Measurements from ENCODE around the gene NR5A2.

Gene NR5A2

GRCh38 chr1:200128944-200129879 is 101.7 kb downstream of the NR5A2 start:
- peak; percentile 18 for DNase-seq

DNA sequence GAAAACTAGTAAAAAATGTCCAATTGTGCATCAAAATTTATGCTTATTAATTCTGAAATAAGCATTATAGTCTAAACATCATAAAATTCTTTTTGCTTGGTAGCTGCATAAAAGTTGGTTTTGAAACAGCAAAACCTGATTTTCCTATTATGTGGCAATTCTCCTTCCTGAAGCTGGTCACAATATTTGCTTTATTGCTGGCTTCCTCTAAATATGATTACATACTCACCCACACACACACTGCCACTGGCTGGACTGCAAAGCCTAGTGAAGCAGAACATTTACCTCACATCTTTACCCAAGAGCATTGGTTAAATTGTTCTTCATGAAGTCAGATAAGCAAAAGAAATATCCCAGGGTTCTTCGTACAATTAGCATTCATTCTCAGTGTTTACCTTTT is 103.0 kb downstream of the NR5A2 start:
- no peak for DNase-seq

- no peak for DNase-seq
Measured at GRCh38 chr1:200131551-200132125, 104.1 kb downstream of the NR5A2 start.

- no peak for DNase-seq
Measured at GRCh38 chr1:200133123-200133522, 105.6 kb downstream of the NR5A2 start.

GRCh38 chr1:200134116-200134515 is 106.6 kb downstream of the NR5A2 start:
- no peak for DNase-seq

DNA sequence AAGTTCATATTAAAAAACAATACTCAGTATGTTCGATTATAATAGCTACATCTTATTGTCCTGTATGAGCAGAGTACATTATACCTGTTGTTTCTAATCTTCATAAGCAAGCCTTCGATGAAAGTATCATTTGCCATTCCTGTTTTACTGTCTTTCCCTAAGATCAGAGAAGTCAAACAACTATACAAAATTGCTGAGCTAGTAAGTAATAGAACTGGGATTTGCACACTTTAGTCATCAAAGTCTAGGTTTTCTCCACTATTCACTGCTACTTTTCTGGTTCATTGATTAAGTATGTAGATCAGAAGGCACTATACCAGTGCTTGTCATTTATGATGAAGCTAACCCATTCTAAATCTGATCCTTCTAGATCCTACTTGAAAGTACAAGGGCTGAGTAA is 108.9 kb downstream of the NR5A2 start:
- no peak for DNase-seq

GRCh38 chr1:200139661-200140250 is 112.2 kb downstream of the NR5A2 start:
- peak; percentile 24 for DNase-seq

DNA sequence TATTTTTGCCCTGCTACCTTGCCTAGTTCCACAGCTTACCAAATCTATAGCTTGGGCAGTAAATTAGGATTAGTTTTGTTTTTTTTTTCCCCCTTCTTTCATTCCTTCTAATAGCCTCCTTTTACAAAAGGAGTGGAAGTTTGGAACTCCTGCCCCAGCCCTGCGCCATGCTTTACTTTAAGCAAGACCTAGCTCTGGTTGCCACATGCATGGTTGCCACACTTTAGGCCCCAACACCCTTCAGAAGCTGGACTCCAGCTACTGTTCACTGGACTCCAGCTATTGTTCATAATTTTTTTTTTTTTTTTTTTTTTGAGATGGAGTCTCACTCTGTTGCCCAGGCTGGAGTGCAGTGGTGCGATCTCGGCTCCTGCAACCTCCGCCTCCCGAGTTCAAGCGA is 115.8 kb downstream of the NR5A2 start:
- no peak for DNase-seq

- no peak for DNase-seq
Measured at GRCh38 chr1:200146100-200146499, 118.6 kb downstream of the NR5A2 start.

- no peak for DNase-seq
Measured at GRCh38 chr1:200147094-200147493, 119.6 kb downstream of the NR5A2 start.

DNA sequence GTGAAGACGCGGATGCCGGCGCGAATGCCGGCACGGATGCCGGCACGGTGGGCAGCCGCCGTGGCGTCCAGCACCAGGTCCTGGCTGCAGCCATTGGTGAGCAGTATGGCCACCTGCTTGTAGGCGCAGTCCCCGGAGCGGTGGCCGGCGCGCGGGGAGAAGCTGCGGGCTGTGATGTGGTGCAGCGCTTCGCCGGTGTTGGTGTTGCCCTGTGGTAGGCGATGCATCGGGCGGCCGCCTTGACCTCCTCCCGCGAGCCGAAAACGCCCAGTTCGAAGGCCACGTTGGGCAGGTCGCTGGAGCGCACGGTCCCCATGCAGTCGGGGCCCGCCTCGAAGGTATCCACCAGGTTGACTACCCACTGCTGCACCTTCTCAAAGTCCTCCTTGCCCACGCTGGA is 120.2 kb downstream of the NR5A2 start:
- no peak for DNase-seq

DNA sequence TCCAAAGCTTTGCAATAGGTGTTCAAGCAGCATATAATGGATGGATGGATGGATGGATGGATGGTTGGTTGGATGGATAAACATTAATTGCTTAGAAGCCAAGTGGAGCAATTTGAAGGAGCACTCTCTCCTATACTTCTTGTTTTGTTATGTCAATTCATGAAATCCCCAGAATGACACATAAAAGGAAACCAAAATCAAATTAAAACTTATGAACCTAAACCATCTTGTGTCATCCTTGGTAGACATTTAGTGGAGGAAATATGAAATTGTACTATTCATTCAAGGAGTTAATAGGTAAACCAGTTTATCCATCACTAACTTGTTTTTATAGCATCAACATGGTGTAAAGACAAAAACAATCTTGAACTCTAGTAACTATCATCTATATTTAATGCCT is 122.5 kb downstream of the NR5A2 start:
- no peak for DNase-seq

- DNase-seq = no peak
Measured at GRCh38 chr1:200150721-200151120, 123.2 kb downstream of the NR5A2 start.

DNA sequence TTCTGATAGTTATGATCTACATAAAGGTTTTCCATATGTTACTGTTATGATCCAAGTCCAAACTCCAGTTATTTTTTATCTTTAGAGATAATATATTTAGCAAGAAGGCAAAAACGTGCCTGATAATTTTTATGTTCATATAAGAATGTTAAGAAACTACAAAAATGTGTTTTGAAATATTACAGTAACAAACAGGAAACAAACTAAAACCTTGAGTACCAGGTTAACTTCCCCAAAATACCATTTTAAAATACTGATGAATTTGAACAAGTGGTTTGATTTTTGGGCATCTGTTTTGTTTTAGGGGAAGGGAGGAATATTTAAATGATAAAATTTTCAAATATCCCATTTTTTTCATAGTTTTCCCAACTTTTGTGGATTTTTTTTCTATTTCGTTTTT is 124.8 kb downstream of the NR5A2 start:
- no peak for DNase-seq

DNA sequence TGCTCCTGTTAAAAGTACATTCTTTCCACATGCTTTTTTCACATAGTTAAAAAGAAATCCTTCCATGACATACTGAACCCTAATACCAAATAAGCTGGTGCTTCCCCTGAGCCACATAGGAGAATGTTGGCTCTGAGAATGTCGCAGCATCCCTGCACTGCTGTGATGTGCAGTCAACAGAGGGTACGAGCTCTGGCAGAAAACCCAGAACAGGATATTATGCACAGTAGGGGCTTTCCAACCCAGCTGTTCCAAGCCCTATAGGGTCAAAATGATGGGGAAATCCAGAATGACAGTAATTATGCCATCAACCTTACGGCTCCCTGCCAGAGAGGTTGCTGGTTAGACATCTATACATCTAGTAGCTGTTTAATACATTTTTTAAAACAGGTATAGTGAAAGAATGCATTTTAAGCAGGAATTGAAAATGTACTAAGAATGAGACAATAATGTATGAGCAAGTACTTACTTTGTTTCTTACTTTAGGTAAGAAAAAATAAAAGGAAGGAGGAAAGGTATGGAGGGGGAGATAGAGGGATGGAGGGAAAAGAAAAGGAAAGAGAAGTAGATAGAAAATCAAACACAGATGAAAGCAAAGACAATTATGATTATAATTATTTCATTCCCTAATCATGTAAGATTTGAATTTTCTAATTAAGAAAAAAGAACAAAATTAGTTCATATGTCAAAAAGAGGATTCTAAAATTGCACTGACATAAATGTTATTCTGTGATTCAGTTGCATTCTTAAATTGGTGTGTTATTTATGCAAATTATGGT is 126.0 kb downstream of the NR5A2 start:
- peak; percentile 56 for DNase-seq

DNA sequence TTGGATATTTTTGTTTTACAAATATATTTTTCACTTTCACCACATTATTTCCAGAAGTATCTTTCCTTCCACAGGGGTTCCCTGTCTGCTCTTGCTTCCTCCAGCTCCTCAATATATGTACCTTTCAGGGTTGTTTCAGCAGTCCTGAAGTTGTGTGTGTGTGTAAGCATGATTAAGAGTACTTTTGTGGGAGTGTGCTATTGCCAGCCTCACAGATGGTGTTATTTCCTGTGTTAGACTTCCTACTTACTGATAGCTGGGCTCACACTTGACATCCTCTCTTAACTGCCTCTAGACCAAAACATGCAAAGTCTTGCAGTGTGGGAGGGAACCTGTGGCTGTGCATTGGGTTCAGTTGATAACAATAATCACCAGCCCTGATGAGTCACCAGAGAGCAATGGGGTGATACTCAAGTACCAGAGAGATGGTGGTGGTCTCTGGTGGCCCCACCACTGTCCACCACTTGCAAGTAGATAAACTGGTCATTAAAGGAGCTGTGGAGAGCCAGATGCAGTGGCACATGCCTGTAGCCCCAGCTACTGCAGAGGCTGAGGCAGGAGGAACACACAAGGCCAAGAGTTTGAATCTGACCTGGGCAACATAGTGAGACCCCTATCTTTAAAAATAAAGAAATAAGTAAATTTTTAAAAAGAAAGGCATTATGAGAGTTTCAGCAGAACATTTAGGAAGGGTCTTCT is 126.7 kb downstream of the NR5A2 start:
- DNase-seq = peak; percentile 49

- DNase-seq = no peak
Measured at GRCh38 chr1:200157715-200158114, 130.2 kb downstream of the NR5A2 start.

DNA sequence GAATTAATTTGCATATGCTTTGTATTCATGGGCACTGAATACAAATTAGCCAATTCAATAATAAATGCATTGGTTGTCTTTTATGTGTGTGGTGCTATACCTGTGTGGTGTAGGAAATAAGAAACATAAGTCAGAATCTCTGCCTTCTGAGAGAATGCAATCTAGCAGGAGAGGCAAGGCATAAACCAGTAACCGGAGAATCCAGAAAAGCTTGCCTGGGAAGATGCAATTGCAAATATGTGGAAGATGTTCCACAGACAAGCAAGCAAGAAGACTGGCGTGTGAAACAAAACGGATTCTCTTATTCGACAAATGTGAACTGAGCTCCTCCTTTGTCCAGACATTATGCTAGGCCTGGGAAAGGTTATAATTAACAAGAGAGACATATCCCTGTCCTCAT is 134.3 kb downstream of the NR5A2 start:
- DNase-seq = no peak

GRCh38 chr1:200162258-200162657 is 134.7 kb downstream of the NR5A2 start:
- DNase-seq = no peak

DNA sequence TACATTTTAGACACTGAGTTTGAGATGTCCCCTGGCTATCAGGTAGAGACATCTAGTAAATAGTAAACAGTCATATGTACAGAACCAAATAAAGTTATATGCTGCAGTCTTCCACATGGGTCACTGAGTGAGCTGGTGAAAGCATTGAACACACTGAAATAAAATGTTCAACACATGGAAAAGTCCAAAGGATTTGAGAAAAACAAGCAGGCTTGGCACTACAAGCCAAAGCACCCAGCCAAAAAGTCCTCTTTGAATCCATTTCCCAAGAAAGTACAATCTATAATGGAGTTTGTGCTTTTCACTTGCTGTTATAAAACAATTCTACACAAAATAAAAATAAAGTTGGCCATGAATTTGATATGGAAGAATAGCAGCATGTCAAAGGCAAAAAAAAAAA is 135.4 kb downstream of the NR5A2 start:
- DNase-seq = no peak

DNA sequence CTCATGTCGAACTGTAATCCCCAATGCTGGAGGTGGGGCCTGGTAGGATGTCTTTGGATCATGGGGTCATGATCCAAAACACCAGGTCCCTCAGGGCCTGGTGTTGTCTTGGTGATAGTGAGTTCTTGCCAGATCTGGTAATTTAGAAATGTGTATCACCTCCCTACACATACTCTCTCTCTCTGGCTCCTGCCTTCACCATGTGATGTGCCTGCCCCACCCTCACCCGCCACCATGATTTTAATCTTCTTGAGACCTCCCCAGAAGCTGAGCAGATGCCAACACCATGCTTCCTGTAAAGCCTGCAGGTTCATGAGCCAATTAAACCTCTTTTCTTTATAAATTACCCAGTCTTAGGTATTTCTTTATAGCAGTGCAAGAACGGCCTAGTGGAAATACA is 136.4 kb downstream of the NR5A2 start:
- no peak for DNase-seq

DNA sequence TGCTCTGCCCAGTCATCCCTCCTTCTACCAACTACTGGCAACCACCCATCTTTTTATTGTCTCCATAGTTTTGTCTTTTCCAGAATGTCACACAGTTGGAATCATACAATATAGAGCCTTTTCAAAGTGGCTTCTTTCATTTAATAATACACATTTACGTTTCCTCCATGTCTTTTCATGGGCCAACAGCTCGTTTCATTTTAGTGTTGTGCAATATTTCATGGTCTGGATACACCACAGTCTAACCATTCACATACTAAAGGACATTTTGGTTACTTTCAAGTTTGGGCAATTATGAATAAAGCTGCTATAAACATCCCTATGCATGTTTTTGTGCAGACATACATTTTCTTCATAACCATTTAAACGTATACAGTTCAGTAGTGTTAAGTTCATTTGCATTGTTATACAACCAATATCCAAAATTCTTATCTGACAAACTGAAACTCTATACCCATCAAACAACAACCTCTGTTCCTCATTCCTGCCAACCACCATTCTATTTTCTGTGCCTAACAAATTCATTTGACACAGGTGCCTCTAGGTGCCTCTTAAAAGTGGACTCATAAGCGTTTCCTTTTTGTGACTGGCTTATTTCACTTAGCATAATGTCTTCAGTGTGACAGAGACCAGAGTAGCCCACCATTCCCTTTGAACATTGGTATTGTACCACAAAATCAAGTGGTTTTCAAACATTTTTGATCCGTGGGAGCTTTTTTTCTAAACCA is 138.1 kb downstream of the NR5A2 start:
- DNase-seq = no peak

Measured in central memory CD4-positive, alpha-beta T cell (primary cell).